HepG2 (cell line): Measurements from ENCODE around the gene THADA. TPM values are rescaled to one million over a fixed set of nuclear protein-coding genes. Genes with fewer than 3 reads are reported as not detected.

Experiments
- CHD4 ChIP-seq: fragments of 200-600 bp; sonication (generic); IDR thresholded peaks from 2 replicates; pipeline ENCODE4 v1.7.0; 2017; ENCODE audit warnings: mild to moderate bottlenecking, low read length, borderline replicate concordance
- CREM ChIP-seq, 2 experiments: sonication (generic) in 1 of 2; formaldehyde crosslinking in 1 of 2; IDR thresholded peaks; 2 replicates each; pipeline versions ENCODE4 v1.4.0 to v1.6.1; 2016 to 2020; ENCODE audit warnings: antibody characterized with exemption in 1 of 2, mild to moderate bottlenecking in 1 of 2, missing genetic modification reagents in 1 of 2
- ELF4 ChIP-seq: sonication (generic); formaldehyde crosslinking; IDR thresholded peaks from 2 replicates; pipeline ENCODE4 v1.5.0; 2020; ENCODE audit warnings: missing genetic modification reagents, mild to moderate bottlenecking, moderate library complexity, borderline replicate concordance
- FOXK1 ChIP-seq: sonication (generic); formaldehyde crosslinking; IDR thresholded peaks from 2 replicates; pipeline ENCODE4 v1.4.0; 2020; ENCODE audit warnings: low read depth, missing genetic modification reagents, borderline replicate concordance
- HCFC1 ChIP-seq: fragments of 150-350 bp; IDR thresholded peaks from 2 replicates; pipeline ENCODE4 v1.6.1; 2014; ENCODE audit warnings: low read depth, low read length
- HNRNPK ChIP-seq: fragments of 200-400 bp; formaldehyde crosslinking; IDR thresholded peaks from 2 replicates; pipeline ENCODE4 v1.6.1; 2018; ENCODE audit warnings: low read length, low read depth, moderate library complexity, mild to moderate bottlenecking; ENCODE audit not compliant: poor library complexity, severe bottlenecking
- HOXA5 ChIP-seq: sonication (generic); formaldehyde crosslinking; IDR thresholded peaks from 2 replicates; pipeline ENCODE4 v1.4.0; 2020; ENCODE audit warnings: missing genetic modification reagents
- KLF13 ChIP-seq: sonication (generic); formaldehyde crosslinking; IDR thresholded peaks from 2 replicates; pipeline ENCODE4 v1.4.0; 2020; ENCODE audit warnings: mild to moderate bottlenecking, missing genetic modification reagents
- NCOR1 ChIP-seq: fragments of 200-600 bp; sonication (generic); IDR thresholded peaks from 2 replicates; pipeline ENCODE4 v1.7.0; 2017; ENCODE audit warnings: antibody characterized with exemption, low read length, borderline replicate concordance
- NR3C1 ChIP-seq: sonication (generic); formaldehyde crosslinking; IDR thresholded peaks from 2 replicates; pipeline ENCODE4 v1.4.0; 2020; ENCODE audit warnings: missing genetic modification reagents
- PCBP2 ChIP-seq: fragments of 200-400 bp; formaldehyde crosslinking; optimal IDR thresholded peaks from 2 replicates; pipeline ENCODE3; 2018; ENCODE audit warnings: low read length, low read depth; ENCODE audit not compliant: poor library complexity, severe bottlenecking
- RCOR2 ChIP-seq: IDR thresholded peaks from 2 replicates; pipeline ENCODE4 v1.6.1; 2016; ENCODE audit warnings: missing biosample characterization, missing genetic modification reagents
- RFXAP ChIP-seq: sonication (generic); formaldehyde crosslinking; IDR thresholded peaks from 2 replicates; pipeline ENCODE4 v1.4.0; 2020; ENCODE audit warnings: missing genetic modification reagents, borderline replicate concordance
- SAFB2 ChIP-seq: sonication (generic); formaldehyde crosslinking; IDR thresholded peaks from 2 replicates; pipeline ENCODE4 v1.5.1; 2020; ENCODE audit warnings: missing genetic modification reagents, low read depth, mild to moderate bottlenecking, borderline replicate concordance
- SP4 ChIP-seq: sonication (generic); formaldehyde crosslinking; IDR thresholded peaks from 2 replicates; pipeline ENCODE4 v1.8.1; 2023; ENCODE audit warnings: mild to moderate bottlenecking, missing genetic modification reagents
- SP5 ChIP-seq: IDR thresholded peaks from 2 replicates; pipeline ENCODE4 v1.6.1; 2016; ENCODE audit warnings: low read depth, borderline replicate concordance
- TBP ChIP-seq: sonication (generic); formaldehyde crosslinking; IDR thresholded peaks from 2 replicates; pipeline ENCODE4 v1.5.0; 2020; ENCODE audit warnings: missing genetic modification reagents
- TOE1 ChIP-seq: sonication (generic); formaldehyde crosslinking; IDR thresholded peaks from 2 replicates; pipeline ENCODE4 v1.4.0; 2020; ENCODE audit warnings: mild to moderate bottlenecking, missing genetic modification reagents
- ZNF3 ChIP-seq: IDR thresholded peaks from 2 replicates; pipeline ENCODE4 v1.7.0; 2017; ENCODE audit warnings: inconsistent platforms
- ZNF337 ChIP-seq: sonication (generic); formaldehyde crosslinking; IDR thresholded peaks from 2 replicates; pipeline ENCODE4 v1.5.1; 2020; ENCODE audit warnings: missing genetic modification reagents, low read depth, mild to moderate bottlenecking, borderline replicate concordance
- ZNF44 ChIP-seq: sonication (generic); formaldehyde crosslinking; IDR thresholded peaks from 2 replicates; pipeline ENCODE4 v1.5.1; 2020; ENCODE audit warnings: mild to moderate bottlenecking, missing genetic modification reagents
- ZNF496 ChIP-seq: sonication (generic); formaldehyde crosslinking; IDR thresholded peaks from 2 replicates; pipeline ENCODE4 v1.8.1; 2023; ENCODE audit warnings: mild to moderate bottlenecking, moderate library complexity, missing genetic modification reagents; ENCODE audit not compliant: insufficient replicate concordance
- ZNF614 ChIP-seq: IDR thresholded peaks from 2 replicates; pipeline ENCODE4 v1.6.1; 2018; ENCODE audit warnings: missing biosample characterization, missing genetic modification reagents, inconsistent platforms, borderline replicate concordance
- ZNF710 ChIP-seq: sonication (generic); formaldehyde crosslinking; IDR thresholded peaks from 2 replicates; pipeline ENCODE4 v1.5.0; 2020; ENCODE audit warnings: mild to moderate bottlenecking, missing genetic modification reagents, borderline replicate concordance
- ZNF850 ChIP-seq: sonication (generic); formaldehyde crosslinking; conservative IDR thresholded peaks from 2 replicates; pipeline ENCODE4 v1.9.0; 2021; ENCODE audit warnings: mild to moderate bottlenecking, missing genetic modification reagents
- ZNF879 ChIP-seq: sonication (generic); formaldehyde crosslinking; IDR thresholded peaks from 2 replicates; pipeline ENCODE4 v1.8.1; 2023; ENCODE audit warnings: missing genetic modification reagents
- ZSCAN25 ChIP-seq: sonication (generic); formaldehyde crosslinking; IDR thresholded peaks from 2 replicates; pipeline ENCODE4 v1.8.0; 2022; ENCODE audit warnings: mild to moderate bottlenecking, missing genetic modification reagents
- polyA plus RNA-seq, 8 experiments: library from polyadenylated mRNA; depleted of rRNA in 3 of 8; stranded (reverse) in 7 of 8; unstranded in 1 of 8; fragments of >200 nt; fragmentation: Illumina TruSeq in 4 of 8; extraction: Trizol in 4 of 8; gene quantifications; 2 replicates each; pipeline versions ENCODE4 v1.2.1 to v1.2.3, GENCODE V29; 2011 to 2016; ENCODE audit warnings: low read depth in 4 of 8, missing spikeins in 1 of 8, mixed read lengths in 1 of 8; ENCODE audit not compliant: insufficient read depth in 1 of 8
- total RNA-seq, 5 experiments: library from RNA; depleted of rRNA; stranded (reverse); fragments of >200 nt; fragmentation: Illumina TruSeq; extraction: Trizol; gene quantifications; 2 replicates each; pipeline ENCODE4 v1.2.3, GENCODE V29; 2016; ENCODE audit warnings: low read depth in 1 of 5
- TF ChIP-seq, protein P1 (sequence below): fragments of 450-650 bp; IDR thresholded peaks from 2 replicates; pipeline ENCODE4 v1.6.1; 2016
- TF ChIP-seq, protein P2 (sequence below): sonication (generic); formaldehyde crosslinking; IDR thresholded peaks from 2 replicates; pipeline ENCODE4 v1.8.0; 2023; ENCODE audit warnings: mild to moderate bottlenecking, missing genetic modification reagents

The THADA gene
- total and polyA plus RNA-seq, 2 of the 13 experiments (the other 11 are each of a cell fraction or from before 2014, with no cell fraction given), result 12.7 to 21.7 TPM

GRCh38 chr2:43224131-43224570, 371.7 kb downstream of the THADA start (continued):
- no peak for TF ChIP-seq ZNF44
- no peak for TF ChIP-seq TBP (CRISPR knock-in tag)
- no peak for TF ChIP-seq NR3C1 (CRISPR knock-in tag)
- TF ChIP-seq KLF13, result no peak
- TF ChIP-seq SP4 (CRISPR knock-in tag), result peak; percentile 41; the same call in 1 of the 2 replicates
- no peak for TF ChIP-seq PCBP2
- TF ChIP-seq RCOR2 (CRISPR knock-in tag), result peak; percentile 24; the same call in 1 of the 2 replicates
- no peak for TF ChIP-seq CHD4
- no peak for TF ChIP-seq RFXAP (CRISPR knock-in tag)
- peak; percentile 21; the same call in 1 of the 2 replicates for TF ChIP-seq SP5
- no peak; the same call in 1 of the 2 replicates for TF ChIP-seq HOXA5 (CRISPR knock-in tag)
- no peak for TF ChIP-seq ZNF3 (CRISPR knock-in tag)
- TF ChIP-seq ELF4 (CRISPR knock-in tag), result no peak
- no peak for TF ChIP-seq ZNF337 (CRISPR knock-in tag)
- TF ChIP-seq, protein P1, sequence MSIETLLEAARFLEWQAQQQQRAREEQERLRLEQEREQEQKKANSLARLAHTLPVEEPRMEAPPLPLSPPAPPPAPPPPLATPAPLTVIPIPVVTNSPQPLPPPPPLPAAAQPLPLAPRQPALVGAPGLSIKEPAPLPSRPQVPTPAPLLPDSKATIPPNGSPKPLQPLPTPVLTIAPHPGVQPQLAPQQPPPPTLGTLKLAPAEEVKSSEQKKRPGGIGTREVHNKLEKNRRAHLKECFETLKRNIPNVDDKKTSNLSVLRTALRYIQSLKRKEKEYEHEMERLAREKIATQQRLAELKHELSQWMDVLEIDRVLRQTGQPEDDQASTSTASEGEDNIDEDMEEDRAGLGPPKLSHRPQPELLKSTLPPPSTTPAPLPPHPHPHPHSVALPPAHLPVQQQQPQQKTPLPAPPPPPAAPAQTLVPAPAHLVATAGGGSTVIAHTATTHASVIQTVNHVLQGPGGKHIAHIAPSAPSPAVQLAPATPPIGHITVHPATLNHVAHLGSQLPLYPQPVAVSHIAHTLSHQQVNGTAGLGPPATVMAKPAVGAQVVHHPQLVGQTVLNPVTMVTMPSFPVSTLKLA, result no peak
- no peak for TF ChIP-seq SAFB2 (CRISPR knock-in tag)
- 0 out of 2 replicates have a peak, but pooled peaks have one; percentile 20 for TF ChIP-seq FOXK1 (CRISPR knock-in tag)
- TF ChIP-seq ZNF879 (CRISPR knock-in tag), result no peak
- TF ChIP-seq ZNF614 (CRISPR knock-in tag), result no peak
- no peak for TF ChIP-seq ZNF496
- TF ChIP-seq HNRNPK, result no peak
- TF ChIP-seq ZSCAN25 (CRISPR knock-in tag), result peak; percentile 88
- no peak for TF ChIP-seq TOE1 (CRISPR knock-in tag)
- no peak for TF ChIP-seq NCOR1
- peak; percentile 56; the same call in 1 of the 2 replicates for TF ChIP-seq ZNF710 (CRISPR knock-in tag)
- no peak for TF ChIP-seq ZNF850 (CRISPR knock-in tag)
- TF ChIP-seq CREM (IDR thresholded peaks at IDR 0.05), result no peak
- no peak for TF ChIP-seq CREM (CRISPR knock-in tag; IDR thresholded peaks at IDR 0.05)
- TF ChIP-seq, protein P2, sequence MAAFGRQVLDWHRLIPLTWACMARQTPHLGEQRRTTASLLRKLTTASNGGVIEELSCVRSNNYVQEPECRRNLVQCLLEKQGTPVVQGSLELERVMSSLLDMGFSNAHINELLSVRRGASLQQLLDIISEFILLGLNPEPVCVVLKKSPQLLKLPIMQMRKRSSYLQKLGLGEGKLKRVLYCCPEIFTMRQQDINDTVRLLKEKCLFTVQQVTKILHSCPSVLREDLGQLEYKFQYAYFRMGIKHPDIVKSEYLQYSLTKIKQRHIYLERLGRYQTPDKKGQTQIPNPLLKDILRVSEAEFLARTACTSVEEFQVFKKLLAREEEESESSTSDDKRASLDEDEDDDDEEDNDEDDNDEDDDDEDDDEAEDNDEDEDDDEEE, result no peak
- no peak for TF ChIP-seq HCFC1
